Activated CD8-positive, alpha-beta memory T cell treated with anti-CD3 and anti-CD28 coated beads, Interleukin-2, amount 50 U/mL, for 1 hour (primary cell): Measurements from ENCODE around the gene KATNBL1.

ENCODE experiments used
- DNase-seq: peaks from one replicate; pipeline ENCODE4 v3.0.0-alpha.2; 2020; ENCODE audit errors: extremely low read depth

The KATNBL1 gene, protein sequence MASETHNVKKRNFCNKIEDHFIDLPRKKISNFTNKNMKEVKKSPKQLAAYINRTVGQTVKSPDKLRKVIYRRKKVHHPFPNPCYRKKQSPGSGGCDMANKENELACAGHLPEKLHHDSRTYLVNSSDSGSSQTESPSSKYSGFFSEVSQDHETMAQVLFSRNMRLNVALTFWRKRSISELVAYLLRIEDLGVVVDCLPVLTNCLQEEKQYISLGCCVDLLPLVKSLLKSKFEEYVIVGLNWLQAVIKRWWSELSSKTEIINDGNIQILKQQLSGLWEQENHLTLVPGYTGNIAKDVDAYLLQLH

DNA sequence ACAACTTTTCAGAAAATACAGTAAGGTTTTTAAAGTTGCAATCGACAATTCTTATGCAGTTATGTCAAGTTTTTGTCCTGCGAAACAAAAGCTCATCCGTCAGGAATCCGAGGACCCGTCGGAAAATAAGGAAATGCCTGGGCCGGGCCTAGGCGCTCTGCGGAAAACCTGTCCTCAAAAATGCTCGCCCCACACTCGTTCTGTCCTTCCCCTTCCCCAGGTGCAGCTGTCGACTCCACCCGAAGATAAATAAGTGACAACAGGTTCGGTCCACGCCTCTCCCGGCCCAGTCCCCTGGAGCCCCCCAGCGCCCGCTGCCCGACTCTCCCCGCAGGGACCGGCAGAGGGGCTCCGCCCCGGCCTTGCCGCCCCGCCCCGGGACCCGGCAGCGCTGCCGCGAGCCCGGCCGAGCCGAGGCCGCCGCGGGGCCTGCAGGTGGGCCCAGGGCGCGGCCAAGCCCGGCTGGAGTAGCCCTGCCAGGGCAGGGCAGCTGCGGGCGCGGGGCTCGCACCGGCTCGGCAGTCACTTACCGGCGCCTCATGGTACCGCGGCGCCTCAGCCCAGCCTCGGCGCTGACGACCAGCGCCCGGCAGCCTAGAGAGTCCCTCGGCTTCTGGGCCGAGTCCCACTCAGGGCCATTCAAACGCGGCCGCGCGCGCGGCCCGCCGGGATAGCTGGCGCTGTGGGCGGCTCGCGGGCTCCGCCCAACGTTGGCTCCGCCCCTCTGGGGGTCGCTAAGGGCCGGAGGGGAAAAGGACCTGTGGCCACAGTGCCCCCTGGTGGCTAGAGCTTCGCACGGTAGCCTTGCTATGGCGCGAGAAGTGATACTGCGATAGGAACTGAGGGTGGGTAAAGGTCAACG is at the start of gene KATNBL1:
TSS of gene KATNBL1 (minus strand) at position 676 of the 862 bp plus-strand sequence. CDS start 46,420 bp downstream, outside the sequence.
- peak; percentile 79 for DNase-seq

DNA sequence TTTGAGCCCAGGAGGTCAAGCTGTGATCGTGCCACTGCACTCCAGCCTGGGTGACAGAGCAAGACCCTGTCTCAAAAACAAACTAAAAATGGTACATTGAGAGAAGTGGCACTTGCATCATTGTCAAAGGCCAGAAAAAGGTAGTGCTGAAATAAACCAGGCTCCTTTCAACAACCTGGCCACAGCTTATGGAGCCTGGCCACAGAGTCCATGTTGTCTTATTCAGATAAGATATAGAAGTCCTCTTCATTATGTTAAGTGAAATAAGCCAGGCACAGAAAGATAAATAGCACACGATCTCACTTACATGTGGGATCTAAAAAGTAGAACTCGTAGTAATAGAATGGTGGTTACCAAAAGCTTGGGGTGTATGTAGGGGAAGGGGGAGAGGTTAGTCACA is 49.7 kb upstream of the KATNBL1 start:
- DNase-seq = no peak

DNA sequence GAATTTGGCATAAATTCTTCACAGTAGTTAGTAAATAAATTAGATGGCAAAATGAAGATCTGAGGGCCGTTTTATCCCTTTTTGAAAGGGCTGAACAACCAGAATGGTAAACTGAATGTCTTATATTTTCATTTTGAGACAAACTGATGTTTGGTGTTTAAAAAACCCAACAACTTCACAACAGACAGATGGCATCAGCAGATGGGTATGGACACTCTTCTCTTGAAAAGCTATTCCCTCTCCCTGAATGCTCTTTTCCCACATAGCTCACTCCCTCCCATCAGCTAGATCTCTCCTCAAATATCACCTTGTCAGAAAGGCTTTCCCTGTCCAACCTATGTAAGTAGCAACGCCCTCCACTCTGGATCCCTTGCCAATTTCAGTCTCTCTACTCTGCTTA is 48.3 kb upstream of the KATNBL1 start:
- DNase-seq = no peak

DNA sequence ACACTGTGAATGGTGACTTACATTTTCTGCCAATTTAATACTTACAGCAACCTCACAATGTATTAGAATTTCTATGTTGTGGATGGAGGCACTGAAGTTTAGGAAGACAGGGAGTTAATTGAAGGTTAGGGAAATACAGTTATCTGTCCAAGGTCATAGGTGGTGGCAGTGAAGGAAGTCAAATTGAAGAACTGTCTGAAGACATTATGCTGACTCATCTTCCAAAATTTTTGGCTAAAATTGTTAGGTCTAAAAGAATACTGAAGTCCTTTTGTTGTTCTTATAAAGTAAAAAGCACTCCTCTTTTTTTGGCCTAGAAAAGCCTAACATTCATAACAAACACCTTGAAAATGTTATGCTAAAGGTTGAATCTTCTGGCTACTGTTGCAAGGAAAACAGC is 42.6 kb upstream of the KATNBL1 start:
- no peak for DNase-seq

DNA sequence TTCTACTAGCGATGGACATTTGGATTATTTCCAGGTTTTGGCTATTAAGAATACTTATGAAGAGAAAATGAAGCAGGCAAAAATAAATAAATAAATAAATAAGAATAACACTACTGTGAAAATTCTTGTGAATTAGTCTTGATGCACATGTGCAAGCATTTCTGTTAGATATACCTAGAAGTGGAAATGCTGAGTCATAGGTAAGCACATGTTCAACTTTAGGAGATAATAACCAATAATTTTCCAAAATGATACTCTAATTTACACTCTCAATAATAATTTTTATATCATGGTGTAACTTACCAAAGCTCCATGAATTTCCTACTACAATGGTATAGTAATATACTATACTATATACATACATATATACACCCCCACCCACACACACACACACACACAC is 38.3 kb upstream of the KATNBL1 start:
- DNase-seq = no peak

DNA sequence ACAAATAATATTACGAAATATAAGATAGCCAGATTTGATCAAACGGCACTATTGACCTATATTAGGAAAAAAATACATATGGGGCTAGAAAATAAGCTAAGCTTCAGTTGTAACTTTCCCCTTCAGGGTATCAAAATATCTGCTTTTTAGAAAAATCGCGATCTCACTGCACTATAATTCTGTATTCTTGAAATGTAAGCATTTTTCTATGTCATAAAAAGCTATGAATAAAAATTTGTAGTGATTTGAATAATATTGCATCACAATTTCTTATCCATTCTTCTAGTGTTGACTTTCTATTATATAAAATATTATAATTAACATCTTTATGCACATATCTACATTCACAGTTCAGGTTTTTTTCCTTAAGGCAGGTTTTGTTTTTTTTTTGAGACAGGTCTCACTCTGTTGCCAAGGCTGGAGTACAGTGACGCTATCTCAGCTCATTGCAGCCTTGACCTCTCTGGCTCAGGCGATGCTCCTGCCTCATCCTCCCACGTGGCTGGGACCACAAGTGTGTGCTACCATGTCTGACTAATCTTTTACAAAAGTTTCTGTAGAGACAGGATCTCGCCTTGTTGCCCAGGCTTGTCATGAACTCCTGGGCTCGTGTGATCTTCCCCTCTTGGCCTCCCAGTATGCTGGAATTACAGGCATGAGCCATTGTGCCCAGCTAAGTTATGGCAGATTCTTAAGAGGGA is 36.5 kb upstream of the KATNBL1 start:
- no peak for DNase-seq

DNA sequence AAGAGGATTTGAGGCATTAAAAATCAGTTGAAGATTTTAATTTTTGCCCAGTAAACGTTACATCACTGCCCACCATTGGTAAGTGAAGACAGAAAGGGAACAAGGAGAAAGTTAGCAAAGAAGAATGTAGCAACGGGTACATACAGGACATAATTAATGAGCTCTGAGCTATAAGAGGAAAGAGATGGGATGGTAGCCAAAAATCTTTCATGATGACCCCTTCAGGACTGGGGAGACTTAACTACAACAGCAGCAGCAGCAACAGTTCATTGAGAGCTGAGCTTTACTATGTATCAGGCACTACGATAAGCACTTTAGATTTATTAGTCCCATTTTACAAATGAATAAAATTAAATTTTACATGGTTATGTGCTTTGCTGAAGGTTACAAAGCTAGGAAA is 33.3 kb upstream of the KATNBL1 start:
- no peak for DNase-seq

DNA sequence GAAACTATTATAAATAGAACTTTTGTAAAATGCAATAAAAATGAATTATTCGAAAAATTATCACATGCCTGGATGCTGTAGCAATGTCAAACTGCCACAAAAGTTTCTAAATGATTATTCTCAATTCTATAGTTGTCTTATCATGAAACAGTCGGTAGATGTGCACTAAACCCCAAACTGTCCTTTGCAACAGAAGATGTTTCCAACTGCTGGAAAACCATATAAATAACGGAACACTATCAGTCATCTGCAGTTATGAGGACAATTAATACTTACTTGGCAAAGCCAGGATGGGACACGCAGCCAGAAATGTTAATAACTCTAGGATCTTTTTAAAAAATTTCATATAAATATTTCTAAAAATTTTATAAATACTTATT is 32.4 kb upstream of the KATNBL1 start:
- no peak for DNase-seq

DNA sequence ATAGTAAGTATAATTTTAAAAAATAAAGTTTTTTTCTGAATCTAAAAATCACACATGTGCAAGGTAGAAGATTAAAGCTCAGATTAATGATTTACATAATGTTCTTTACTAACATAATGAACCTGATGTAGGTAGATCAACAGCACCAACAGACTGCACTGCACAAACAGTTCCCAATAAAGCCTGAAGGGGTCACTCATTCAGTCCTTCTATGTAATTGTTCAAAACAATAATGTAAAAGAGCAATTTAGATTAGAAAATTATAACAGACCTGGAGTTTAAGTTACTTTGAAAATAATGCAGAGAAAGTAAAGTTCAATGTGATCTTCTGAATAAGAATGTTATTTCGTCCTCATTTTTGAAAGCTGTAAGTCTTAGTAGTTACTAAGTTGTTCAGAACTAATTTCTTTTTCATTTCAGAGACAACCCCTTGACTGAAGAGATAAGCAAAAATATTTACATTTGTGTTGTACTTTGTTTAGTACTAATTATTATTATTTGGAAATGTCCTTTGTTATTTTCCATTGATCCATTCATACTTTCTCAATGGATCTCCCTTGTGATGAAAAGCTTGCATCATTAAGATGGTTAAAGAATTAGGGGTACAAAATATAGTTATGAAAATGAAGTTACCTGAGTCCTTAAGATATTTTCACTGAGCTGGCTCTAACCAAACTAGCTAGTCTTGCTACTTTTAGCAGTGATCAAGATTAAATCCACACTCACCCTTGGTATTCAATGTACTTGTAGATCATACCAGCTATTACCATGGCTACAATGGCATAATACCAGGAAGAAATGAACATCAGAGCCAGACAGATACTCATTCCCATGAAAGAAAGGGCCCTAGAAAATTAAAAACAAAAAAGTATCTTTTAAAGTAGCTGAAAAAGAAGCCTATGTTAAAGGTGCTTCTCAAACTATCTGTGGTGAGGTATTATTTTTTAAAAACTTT is 31.8 kb upstream of the KATNBL1 start:
- DNase-seq = no peak

DNA sequence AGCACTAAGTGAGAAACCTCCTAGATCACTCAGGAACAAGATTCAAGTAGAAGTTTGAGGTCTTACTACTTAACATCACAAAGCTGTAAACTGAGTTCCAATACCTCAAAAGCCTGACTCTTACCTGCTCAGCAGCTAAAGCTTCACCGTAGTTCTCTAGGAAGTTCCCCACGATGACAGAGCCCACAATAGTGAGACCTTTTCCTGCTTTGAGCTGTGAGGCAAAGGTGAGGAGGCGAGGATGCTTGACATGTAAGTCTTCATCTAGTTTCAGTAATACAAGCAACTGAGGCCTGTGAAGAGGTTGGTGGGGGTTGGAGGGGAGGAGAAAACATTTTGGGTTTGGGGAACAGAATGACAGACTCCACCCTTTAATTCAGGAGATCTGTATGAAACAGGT is 30.6 kb upstream of the KATNBL1 start:
- DNase-seq = no peak

DNA sequence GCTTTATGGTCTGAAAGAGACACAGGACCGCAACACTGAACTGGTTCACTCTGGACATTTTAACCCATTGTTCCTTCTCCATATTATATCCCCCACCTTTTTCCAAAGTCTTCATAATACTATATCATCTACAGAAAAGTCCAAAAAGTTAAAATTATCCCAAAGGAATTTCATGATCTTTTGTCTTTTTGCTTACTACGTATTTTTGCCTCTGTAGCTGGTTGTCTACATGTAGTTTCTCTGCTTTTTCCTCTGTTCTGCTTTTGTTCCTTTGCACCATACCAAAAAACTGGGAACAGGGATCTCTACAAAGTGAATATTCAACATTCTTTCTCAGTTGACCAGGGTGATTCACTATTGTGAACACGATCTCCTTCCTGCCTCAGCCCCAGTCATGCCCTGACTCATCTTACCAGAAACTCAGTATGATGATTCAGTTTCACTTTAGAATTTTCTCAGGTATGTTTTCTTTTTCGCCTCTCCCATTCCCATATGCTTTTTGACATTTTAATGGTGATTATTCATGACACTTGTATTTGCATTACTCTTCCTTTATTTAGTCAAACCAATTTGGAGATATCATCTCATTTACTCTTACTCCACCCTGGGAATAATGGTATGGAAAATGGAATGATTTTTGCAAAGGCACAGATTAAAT is 29.4 kb upstream of the KATNBL1 start:
- no peak for DNase-seq

DNA sequence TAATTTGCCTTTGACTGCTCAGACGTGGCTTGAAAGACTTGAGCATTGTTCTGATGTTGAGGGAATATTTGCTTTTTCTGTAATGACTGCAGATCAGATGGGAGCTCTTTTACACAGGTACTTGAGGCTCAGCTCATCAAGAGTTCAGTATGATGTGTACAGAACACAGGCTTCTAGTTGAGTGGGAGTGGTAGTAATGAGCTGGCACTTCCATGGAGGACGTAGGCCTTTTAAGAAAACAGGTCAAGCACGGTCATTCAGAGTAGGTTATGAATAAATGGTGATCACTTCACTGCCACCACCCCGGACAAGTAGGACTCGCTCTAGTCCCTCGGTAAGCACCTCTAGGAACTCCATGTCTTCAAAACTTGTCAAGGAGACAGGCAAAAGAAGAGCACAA is 23.7 kb upstream of the KATNBL1 start:
- DNase-seq = no peak

DNA sequence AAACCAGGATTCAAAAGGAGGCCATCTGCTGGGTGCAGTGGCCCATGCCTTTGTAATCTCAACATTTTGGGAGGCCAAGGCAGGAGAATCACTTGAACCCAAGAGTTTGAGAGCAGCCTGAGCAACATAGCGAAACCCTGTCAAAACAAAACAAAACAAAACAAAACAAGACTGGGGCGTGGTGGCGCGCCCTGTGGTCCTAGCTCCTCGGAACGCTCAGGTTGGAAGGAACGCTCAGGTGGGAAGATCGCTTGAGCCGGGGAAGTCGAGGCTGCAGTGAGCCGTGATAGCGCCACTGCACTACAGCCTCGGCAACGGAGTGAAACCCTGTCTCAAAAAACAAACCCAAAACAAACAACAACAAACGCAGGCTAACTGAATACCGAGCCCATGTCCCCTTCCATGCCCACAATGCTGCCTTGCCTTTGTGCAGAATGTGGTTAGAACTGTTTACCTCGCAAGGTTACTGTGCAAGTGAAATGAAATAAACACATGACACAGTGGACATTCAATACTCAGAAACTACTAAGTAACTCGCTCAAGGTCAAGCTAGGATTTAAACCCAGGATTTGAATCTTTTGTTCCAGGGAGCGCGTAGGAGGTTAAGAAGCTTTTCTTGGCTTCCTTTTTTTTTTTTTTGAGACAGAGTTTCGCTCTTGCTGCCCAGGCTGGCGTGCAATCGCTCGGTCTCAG is 14.2 kb upstream of the KATNBL1 start:
- DNase-seq = no peak

DNA sequence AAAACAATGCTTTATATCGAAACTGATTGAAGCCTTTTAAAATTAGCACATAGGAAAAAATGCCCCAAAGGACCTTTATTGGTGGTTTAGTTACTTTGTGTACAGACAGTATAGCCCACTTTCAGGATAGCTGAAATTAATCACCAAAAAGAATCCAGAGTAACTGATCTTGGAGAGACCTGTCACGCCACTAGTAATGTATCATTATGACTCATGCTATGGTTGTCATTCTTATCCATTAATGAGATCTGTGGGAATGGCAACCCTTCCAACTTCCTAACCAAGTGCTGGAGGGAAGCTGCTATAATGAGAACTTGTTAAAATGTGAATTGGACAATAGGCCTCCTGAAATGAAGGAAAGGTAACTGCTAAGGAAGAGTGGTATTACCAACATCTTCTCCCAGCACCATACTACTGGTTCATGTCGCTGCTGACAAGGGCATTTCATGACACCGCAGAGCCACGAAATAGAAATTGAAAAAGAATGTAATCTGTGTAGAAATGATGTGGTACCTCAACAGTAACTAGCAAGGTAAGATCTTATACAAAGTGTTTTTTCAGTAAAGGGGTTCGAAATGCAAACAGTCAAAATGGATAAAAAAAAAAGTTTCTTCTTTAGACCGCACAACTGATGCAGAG is 7.8 kb upstream of the KATNBL1 start:
- no peak for DNase-seq

DNA sequence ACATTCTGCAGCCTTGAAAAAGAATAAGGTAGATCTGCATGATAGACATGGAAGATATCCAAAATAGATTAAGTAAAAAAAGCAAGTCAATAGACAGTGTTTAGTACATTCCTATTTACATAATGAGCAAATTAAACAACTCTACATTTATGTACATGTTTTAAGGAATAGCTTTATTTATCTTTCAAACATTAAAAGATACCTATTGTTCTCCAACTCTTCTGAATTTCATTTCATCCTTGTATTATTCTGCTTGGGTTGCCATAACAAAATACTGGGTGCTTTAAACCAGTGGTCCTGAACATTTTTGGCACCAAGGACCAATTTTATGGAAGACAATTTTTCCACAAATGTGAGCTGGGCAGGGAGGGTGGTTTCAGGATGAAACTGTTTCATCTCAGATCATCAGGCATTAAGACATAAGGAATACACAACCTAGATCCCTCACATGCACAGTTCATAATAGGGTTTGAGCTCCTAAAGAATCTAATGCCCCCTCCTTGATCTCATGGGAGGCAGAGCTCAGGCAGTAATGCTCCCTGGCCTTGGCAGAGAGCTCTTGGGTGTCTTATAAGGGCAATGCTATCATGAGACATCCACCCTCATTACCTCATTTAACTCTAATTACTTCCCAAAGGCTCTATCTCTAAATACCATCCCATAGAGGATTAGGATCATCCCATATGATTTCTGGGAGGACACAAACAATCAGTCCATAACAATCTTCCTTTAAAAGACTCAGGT is 6.8 kb upstream of the KATNBL1 start:
- DNase-seq = no peak

DNA sequence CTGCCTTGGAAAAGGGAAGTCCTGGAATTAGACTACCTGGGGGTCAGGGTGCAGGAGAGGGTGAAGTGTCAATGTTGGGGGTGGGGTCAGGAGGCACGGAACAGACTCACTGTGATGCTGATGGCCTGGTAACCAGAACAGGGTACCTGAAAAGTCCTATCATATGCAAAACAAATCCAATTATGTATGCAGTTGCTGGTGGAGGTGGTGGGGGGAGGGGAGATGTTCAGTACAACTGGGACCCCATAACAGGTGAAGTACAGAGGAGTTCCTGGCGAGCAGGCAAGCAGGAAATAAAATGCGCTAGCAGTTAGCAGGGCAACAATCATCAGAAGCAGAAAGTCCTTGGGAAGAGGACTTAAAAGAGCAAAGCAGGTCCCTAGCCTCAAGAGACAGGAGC is 4.2 kb upstream of the KATNBL1 start:
- DNase-seq = no peak

DNA sequence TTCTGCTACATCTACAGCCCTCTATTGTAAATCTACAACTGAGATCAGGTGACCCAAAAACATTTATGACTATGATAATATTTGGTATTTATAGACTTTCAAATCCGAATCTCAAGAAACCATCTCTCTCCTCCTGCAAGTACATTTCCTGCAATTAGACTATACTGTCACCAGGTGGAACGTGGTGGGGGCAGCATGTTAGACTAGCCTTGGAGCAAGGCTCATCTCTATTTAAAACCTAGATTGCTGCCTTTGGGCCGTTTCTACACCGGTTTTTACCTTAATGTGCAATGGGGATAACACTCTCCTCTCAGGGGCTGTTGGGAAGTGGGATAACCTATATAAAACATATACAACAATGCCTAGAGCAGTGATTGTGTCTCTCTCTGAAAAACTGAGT is 3.8 kb upstream of the KATNBL1 start:
- no peak for DNase-seq

DNA sequence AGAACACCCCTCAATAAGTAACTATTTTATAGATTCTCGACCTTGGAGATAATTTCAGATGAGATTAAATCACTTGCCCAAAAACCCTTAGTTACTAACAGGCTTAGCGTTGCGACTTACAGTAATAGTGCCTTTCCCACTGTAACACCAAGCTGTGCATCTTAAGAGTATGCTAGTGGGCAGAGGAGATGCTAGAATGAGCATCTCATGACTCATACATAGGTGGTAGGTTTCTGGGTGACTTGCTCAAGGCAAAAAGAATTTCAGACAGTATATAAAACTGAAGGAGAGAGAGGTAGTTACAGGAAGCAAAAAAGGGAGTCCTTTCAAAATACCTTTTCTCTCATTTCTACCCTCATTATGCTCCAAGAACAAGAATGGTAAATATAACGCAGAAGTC is 3.9 kb downstream of the KATNBL1 start:
- no peak for DNase-seq

DNA sequence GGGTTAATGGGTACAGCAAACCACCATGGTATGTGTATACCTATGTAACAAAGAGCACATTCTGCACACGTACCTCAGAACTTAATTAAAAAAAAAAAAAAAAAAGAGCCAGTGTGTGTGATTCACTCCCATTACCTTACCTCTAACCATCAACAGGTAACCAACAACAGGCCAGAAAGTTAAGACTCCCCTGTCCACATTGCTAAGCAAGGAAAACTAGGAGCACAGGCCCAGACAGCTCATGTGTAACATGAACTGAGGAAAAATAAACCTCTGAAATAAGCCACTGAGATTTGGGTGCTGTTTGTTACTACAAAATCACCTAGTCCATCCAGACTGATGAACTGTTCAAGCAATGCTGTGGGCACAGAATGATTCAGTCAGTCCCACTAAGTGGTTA is 6.0 kb downstream of the KATNBL1 start:
- DNase-seq = no peak
